ENCODE measurements around the gene MRPL43.

DNA sequence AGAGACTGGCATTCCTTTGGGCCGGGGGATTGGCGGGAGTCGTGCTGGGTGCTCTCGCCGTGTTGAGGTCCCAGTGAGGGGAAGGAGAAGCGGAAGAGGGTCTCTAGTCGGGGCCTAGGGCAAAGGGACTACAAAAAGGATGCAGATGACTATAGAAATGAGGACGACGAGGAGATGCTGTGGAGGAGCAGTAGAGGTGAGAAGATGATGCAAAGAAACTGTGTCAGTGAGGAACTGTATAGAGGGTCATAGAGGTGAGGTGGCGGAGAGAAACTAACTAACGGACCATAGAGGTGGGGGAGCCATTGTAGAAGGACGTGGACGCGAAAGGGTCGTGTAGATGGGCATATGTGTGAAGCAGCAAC is 370 bp upstream of the MRPL43 start:
- TF ChIP-seq, protein P1, sequence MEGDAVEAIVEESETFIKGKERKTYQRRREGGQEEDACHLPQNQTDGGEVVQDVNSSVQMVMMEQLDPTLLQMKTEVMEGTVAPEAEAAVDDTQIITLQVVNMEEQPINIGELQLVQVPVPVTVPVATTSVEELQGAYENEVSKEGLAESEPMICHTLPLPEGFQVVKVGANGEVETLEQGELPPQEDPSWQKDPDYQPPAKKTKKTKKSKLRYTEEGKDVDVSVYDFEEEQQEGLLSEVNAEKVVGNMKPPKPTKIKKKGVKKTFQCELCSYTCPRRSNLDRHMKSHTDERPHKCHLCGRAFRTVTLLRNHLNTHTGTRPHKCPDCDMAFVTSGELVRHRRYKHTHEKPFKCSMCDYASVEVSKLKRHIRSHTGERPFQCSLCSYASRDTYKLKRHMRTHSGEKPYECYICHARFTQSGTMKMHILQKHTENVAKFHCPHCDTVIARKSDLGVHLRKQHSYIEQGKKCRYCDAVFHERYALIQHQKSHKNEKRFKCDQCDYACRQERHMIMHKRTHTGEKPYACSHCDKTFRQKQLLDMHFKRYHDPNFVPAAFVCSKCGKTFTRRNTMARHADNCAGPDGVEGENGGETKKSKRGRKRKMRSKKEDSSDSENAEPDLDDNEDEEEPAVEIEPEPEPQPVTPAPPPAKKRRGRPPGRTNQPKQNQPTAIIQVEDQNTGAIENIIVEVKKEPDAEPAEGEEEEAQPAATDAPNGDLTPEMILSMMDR (IDR thresholded peaks at IDR 0.05) = no peak
- no peak for TF ChIP-seq POLR2A (IDR thresholded peaks at IDR 0.05)

Data from suprapubic skin (tissue), 3 donors.